Vagina (tissue), 2 donors: ENCODE measurements around the gene ROR1.

Experiments
- POLR2A ChIP-seq, 2 donors: fragments of 450-650 bp; IDR thresholded peaks; one replicate each; pipeline ENCODE4 v1.6.1; 2017; ENCODE audit warnings: antibody characterized with exemption in 2 of 2, mild to moderate bottlenecking in 2 of 2, moderate library complexity in 2 of 2
- POLR2AphosphoS5 ChIP-seq, 2 donors: sonication (generic); formaldehyde crosslinking; IDR thresholded peaks; one replicate each; pipeline ENCODE4 v1.9.0; 2017; ENCODE audit warnings: antibody characterized with exemption in 2 of 2, mild to moderate bottlenecking in 2 of 2, low read depth in 1 of 2; ENCODE audit not compliant: insufficient read depth in 1 of 2
- TF ChIP-seq, protein P1 (sequence below), 3 experiments: fragments of 450-650 bp in 2 of 3; fragments of 200-600 bp in 1 of 3; sonication (generic) in 1 of 3; IDR thresholded peaks; one replicate each; pipeline ENCODE4 v1.5.1; 2017 to 2019; ENCODE audit warnings: antibody characterized with exemption in 3 of 3, mild to moderate bottlenecking in 2 of 3, moderate library complexity in 2 of 3

DNA sequence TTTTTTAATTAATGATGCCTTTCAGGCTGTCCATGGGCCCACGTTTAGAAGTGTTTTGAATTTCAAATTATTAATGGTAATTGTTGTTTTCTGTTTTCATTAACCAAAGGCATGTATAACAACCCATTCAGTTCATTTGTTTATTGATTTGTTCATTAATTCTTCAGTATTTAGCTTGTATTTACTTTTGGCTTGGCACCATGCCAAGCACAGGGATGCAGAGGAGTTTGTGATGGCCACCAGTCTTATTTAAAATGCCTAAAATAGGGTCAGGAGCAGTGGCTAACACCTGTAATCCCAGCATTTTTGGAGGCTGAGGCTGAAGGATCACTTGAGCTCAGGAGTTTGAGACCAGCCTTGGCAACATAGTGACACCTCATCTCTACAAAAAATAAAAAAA lies 75.3 kb downstream of the ROR1 start:
- TF ChIP-seq, protein P1, sequence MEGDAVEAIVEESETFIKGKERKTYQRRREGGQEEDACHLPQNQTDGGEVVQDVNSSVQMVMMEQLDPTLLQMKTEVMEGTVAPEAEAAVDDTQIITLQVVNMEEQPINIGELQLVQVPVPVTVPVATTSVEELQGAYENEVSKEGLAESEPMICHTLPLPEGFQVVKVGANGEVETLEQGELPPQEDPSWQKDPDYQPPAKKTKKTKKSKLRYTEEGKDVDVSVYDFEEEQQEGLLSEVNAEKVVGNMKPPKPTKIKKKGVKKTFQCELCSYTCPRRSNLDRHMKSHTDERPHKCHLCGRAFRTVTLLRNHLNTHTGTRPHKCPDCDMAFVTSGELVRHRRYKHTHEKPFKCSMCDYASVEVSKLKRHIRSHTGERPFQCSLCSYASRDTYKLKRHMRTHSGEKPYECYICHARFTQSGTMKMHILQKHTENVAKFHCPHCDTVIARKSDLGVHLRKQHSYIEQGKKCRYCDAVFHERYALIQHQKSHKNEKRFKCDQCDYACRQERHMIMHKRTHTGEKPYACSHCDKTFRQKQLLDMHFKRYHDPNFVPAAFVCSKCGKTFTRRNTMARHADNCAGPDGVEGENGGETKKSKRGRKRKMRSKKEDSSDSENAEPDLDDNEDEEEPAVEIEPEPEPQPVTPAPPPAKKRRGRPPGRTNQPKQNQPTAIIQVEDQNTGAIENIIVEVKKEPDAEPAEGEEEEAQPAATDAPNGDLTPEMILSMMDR (IDR thresholded peaks at IDR 0.05), result no peak
- TF ChIP-seq POLR2AphosphoS5 (IDR thresholded peaks at IDR 0.05; ENCODE audit: insufficient read depth in 1 of 2, low read depth in 1 of 2), result no peak
- no peak for TF ChIP-seq POLR2A (IDR thresholded peaks at IDR 0.05)
